ENCODE results near the gene BLID.

The BLID gene

GRCh38 chr11:122068141-122068540 lies 47.9 kb downstream of the BLID start:
- Histone ChIP-seq H3K36me3 (ENCODE audit: control insufficient read depth, insufficient read depth, low read length) (no peaks in the 10 kb centered on the region), H3K79me2 (no peaks in the 10 kb centered on the region), H3K27ac (no peak overlapping the region), H3K4me3 (ENCODE audit: low read depth, low read length) (no peak overlapping the region), H3K27me3 (ENCODE audit: control insufficient read depth, insufficient read depth, low read length) (no peaks in the 10 kb centered on the region), H3K4me2 (ENCODE audit: low read length) (no peak overlapping the region), H3K9ac (no peak overlapping the region), H3K9me3 (ENCODE audit: control insufficient read depth, low read length) (no peaks in the 10 kb centered on the region), H2AFZ (no peak overlapping the region), H3K4me1 (no peaks in the 10 kb centered on the region)
- TF ChIP-seq, protein P1, sequence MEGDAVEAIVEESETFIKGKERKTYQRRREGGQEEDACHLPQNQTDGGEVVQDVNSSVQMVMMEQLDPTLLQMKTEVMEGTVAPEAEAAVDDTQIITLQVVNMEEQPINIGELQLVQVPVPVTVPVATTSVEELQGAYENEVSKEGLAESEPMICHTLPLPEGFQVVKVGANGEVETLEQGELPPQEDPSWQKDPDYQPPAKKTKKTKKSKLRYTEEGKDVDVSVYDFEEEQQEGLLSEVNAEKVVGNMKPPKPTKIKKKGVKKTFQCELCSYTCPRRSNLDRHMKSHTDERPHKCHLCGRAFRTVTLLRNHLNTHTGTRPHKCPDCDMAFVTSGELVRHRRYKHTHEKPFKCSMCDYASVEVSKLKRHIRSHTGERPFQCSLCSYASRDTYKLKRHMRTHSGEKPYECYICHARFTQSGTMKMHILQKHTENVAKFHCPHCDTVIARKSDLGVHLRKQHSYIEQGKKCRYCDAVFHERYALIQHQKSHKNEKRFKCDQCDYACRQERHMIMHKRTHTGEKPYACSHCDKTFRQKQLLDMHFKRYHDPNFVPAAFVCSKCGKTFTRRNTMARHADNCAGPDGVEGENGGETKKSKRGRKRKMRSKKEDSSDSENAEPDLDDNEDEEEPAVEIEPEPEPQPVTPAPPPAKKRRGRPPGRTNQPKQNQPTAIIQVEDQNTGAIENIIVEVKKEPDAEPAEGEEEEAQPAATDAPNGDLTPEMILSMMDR (IDR thresholded peaks at IDR 0.05) = no peak
